Measurements from ENCODE around the gene LAMTOR5.
"Not testable (repeated sequence)": the region's sequence is repeated elsewhere in the genome, so short reads cannot be mapped to it uniquely, and the experiment has no call there.

The LAMTOR5 gene

DNA sequence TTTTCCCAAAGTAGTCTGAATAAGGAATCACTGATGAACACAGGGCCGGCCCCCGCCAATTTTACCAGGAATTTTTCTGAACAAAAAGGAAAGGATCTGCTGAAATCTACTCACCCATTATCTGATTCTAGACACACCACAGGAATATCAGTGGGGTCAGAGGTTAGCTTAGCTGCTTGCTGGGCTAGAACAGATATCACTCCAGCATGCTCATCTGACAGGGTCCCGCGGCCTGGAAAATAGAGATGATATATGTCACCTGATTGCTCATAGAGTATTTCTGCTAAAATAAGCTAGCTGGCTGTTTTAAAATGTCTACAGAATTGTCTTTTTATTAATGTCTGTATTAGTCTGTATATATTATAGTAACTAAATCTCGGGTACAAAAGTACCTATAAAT lies 3.7 kb downstream of the LAMTOR5 start:
- no peaks in the 10 kb centered on the region for H4K20me1 ChIP-seq (ENCODE audit: control insufficient read depth, insufficient read depth, low read depth, low read length)
- H3K27me3 ChIP-seq (ENCODE audit: control insufficient read depth, low read length): no peaks in the 10 kb centered on the region
- peaks cover 16% of the 10 kb centered on the region for H3K4me1 ChIP-seq (ENCODE audit: control insufficient read depth, low read length)
- H3K9me3 ChIP-seq (ENCODE audit: control insufficient read depth, insufficient read depth, low read length): no peaks in the 10 kb centered on the region
- peaks cover 43% of the 10 kb centered on the region for H3K79me2 ChIP-seq (ENCODE audit: control insufficient read depth, low read length)
- H3F3A ChIP-seq (ENCODE audit: control insufficient read depth, insufficient read depth): peaks cover 9% of the 10 kb centered on the region; the same call in 1 of the 2 replicates
- no peak overlapping the region for H3K27ac ChIP-seq (ENCODE audit: low read depth, low read length)
- no peak overlapping the region for H3K4me2 ChIP-seq (ENCODE audit: low read length)
- TF ChIP-seq, protein P1, sequence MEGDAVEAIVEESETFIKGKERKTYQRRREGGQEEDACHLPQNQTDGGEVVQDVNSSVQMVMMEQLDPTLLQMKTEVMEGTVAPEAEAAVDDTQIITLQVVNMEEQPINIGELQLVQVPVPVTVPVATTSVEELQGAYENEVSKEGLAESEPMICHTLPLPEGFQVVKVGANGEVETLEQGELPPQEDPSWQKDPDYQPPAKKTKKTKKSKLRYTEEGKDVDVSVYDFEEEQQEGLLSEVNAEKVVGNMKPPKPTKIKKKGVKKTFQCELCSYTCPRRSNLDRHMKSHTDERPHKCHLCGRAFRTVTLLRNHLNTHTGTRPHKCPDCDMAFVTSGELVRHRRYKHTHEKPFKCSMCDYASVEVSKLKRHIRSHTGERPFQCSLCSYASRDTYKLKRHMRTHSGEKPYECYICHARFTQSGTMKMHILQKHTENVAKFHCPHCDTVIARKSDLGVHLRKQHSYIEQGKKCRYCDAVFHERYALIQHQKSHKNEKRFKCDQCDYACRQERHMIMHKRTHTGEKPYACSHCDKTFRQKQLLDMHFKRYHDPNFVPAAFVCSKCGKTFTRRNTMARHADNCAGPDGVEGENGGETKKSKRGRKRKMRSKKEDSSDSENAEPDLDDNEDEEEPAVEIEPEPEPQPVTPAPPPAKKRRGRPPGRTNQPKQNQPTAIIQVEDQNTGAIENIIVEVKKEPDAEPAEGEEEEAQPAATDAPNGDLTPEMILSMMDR (IDR thresholded peaks at IDR 0.05; ENCODE audit: low read depth, low read length, poor library complexity, severe bottlenecking): no peak
- H3K4me3 ChIP-seq (ENCODE audit: low read length): no peak overlapping the region
- H3K36me3 ChIP-seq (ENCODE audit: control insufficient read depth, low read length): peaks cover 77% of the 10 kb centered on the region
- H3K9me2 ChIP-seq (replicated peaks; ENCODE audit: control insufficient read depth, low read length): no peaks in the 10 kb centered on the region

DNA sequence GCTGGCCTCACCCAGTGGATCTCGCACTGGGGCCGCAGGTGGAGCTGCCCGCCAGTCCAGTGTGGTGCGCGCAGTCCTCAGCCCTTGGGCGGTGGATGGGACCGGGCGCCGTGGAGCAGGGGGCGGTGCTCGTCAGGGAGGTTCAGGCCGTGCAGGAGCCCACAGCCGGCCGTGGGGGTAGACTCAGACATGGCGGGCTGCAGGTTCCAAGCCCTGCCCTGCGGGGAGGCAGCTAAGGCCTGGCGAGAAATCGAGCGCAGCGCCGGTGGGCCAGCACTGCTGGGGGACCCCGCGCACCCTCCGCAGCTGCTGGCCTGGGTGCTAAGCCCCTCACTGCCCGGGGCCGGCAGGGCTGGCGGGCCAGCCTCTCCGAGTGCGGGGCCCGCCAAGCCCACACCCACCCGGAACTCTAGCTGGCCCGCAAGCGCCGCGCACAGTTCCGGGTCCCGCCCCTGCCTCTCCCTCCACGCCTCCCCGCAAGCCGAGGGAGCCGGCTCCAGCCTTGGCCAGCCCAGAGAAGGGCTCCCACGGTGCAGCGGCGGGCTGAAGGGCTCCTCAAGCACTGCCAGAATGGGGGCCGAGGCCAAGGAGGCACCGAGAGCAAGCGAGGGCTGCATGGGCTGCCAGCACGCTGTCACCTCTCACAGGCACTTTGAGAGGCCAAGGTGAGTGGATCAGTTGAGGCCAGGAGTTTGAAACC lies 11.1 kb downstream of the LAMTOR5 start:
- H3K4me1 ChIP-seq (ENCODE audit: control insufficient read depth, low read length); H3K27me3 ChIP-seq (ENCODE audit: control insufficient read depth, low read length); H3K9me3 ChIP-seq (ENCODE audit: control insufficient read depth, insufficient read depth, low read length); H4K20me1 ChIP-seq (ENCODE audit: control insufficient read depth, insufficient read depth, low read depth, low read length); H3K27ac ChIP-seq (ENCODE audit: low read depth, low read length); H3K79me2 ChIP-seq (ENCODE audit: control insufficient read depth, low read length); H3K4me2 ChIP-seq (ENCODE audit: low read length); H3K9me2 ChIP-seq (replicated peaks; ENCODE audit: control insufficient read depth, low read length); H3K4me3 ChIP-seq (ENCODE audit: low read length); H3F3A ChIP-seq (ENCODE audit: control insufficient read depth, insufficient read depth): not testable (repeated sequence)
- peaks cover 61% of the 10 kb centered on the region for H3K36me3 ChIP-seq (ENCODE audit: control insufficient read depth, low read length)

DNA sequence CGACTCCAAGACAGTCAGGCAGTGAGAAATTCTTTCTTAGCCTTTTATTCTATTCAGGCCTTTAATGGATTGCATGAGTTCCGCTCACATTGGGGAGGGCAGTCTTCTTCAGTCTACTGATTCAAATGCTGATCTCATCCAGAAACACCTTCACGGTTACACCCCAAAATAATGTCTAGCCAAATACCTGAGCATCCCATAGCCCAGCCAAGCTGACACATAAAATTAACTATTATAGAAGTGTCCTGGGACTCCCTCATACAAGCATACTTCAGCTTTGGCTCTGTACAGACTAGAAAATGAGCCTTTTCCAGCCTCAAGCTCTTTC lies 13.0 kb downstream of the LAMTOR5 start:
- no peaks in the 10 kb centered on the region for H3K9me3 ChIP-seq (ENCODE audit: control insufficient read depth, insufficient read depth, low read length)
- H3K27ac ChIP-seq (ENCODE audit: low read depth, low read length): no peak overlapping the region
- no peak for TF ChIP-seq EZH2phosphoT487 (IDR thresholded peaks at IDR 0.05; ENCODE audit: borderline replicate concordance, low read length)
- TF ChIP-seq, protein P1 (IDR thresholded peaks at IDR 0.05; ENCODE audit: low read depth, low read length, poor library complexity, severe bottlenecking): no peak
- peaks cover 10% of the 10 kb centered on the region for H3F3A ChIP-seq (ENCODE audit: control insufficient read depth, insufficient read depth)
- peaks cover 3% of the 10 kb centered on the region for H3K4me1 ChIP-seq (ENCODE audit: control insufficient read depth, low read length)
- H3K9me2 ChIP-seq (replicated peaks; ENCODE audit: control insufficient read depth, low read length): no peaks in the 10 kb centered on the region
- no peak overlapping the region for H3K4me2 ChIP-seq (ENCODE audit: low read length)
- peaks cover 45% of the 10 kb centered on the region for H3K36me3 ChIP-seq (ENCODE audit: control insufficient read depth, low read length)
- H3K4me3 ChIP-seq (ENCODE audit: low read length): no peak overlapping the region
- no peaks in the 10 kb centered on the region for H4K20me1 ChIP-seq (ENCODE audit: control insufficient read depth, insufficient read depth, low read depth, low read length)
- no peaks in the 10 kb centered on the region for H3K79me2 ChIP-seq (ENCODE audit: control insufficient read depth, low read length)
- no peaks in the 10 kb centered on the region for H3K27me3 ChIP-seq (ENCODE audit: control insufficient read depth, low read length)

DNA sequence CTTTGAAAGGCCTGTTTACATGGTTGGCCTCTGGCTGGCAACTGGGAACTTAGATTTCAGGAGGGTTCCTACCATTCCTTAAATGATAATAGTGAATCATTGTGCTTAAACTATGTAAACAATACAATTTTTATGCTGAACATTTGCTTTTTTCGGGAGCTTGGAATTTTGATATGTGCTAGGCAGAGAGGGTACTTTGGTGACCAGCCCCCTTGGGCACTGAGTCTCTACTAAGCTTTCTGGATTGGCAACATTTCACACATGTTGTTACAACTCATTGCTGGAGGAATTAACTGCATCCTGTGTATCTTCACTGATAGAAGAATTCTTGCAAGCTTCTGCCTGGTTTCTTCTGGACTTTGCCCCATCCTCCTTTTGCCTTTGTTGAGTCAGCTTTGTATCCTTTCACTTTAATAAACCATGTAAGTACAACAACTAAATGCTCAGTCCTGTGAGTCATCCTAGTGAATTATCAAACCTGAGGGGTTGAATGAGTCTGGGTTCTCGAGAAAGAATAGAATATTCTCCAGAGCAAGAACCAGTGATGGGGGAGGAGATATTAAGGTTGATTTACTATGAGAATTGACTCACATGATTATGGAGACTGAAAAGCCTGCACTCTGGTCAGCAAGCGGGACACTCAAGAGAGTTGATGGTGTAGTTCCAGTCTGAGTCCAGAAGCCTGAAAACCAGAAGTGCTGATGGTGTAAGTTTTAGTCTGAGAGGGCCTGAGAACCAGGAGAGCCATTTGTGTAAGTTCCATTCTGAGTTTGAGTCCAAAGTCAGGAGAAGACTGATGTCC lies 13.6 kb downstream of the LAMTOR5 start:
- Histone ChIP-seq H3K27me3 (ENCODE audit: control insufficient read depth, low read length) (no peaks in the 10 kb centered on the region), H3K79me2 (ENCODE audit: control insufficient read depth, low read length) (no peaks in the 10 kb centered on the region), H3K36me3 (ENCODE audit: control insufficient read depth, low read length) (peaks cover 40% of the 10 kb centered on the region), H3K4me3 (ENCODE audit: low read length) (no peak overlapping the region), H3K4me2 (ENCODE audit: low read length) (no peak overlapping the region), H4K20me1 (ENCODE audit: control insufficient read depth, insufficient read depth, low read depth, low read length) (no peaks in the 10 kb centered on the region), H3K9me3 (ENCODE audit: control insufficient read depth, insufficient read depth, low read length) (no peaks in the 10 kb centered on the region), H3K9me2 (replicated peaks; ENCODE audit: control insufficient read depth, low read length) (no peaks in the 10 kb centered on the region), H3K27ac (ENCODE audit: low read depth, low read length) (no peak overlapping the region), H3K4me1 (ENCODE audit: control insufficient read depth, low read length) (peaks cover 9% of the 10 kb centered on the region), H3F3A (ENCODE audit: control insufficient read depth, insufficient read depth) (peaks cover 6% of the 10 kb centered on the region)
- no peak for TF ChIP-seq EZH2phosphoT487 (IDR thresholded peaks at IDR 0.05; ENCODE audit: borderline replicate concordance, low read length)
- TF ChIP-seq, protein P1 (IDR thresholded peaks at IDR 0.05; ENCODE audit: low read depth, low read length, poor library complexity, severe bottlenecking): no peak

Measured in DOHH2 (cell line).